Measurements from ENCODE around the gene PRPF40A.

GRCh38 chr2:152674334-152674733 lies 42.9 kb downstream of the PRPF40A start:
- TF ChIP-seq GATA2 (IDR thresholded peaks at IDR 0.05; ENCODE audit: low read depth, low read length) = no peak
- TF ChIP-seq GATA3 (IDR thresholded peaks at IDR 0.05; ENCODE audit: low read depth, low read length) = no peak
